Endothelial cell (in vitro differentiated cells): ENCODE measurements around the gene KRTAP3-3. TPM values are rescaled to one million over a fixed set of nuclear protein-coding genes. Genes with fewer than 3 reads are reported as not detected.
"Not testable (repeated sequence)": the region's sequence is repeated elsewhere in the genome, so short reads cannot be mapped to it uniquely, and the experiment has no call there.

Experiments
- DNase-seq: peaks from one replicate; pipeline ENCODE4 v3.0.0; 2021; ENCODE audit warnings: low spot score
- H3K27ac Mint-ChIP-seq: one replicate; pipeline ENCODE4 v1.8.0; 2021; ENCODE audit warnings: mixed read lengths, inconsistent platforms; ENCODE audit not compliant: unreplicated experiment
- H3K27me3 Mint-ChIP-seq: one replicate; pipeline ENCODE4 v1.8.0; 2021; ENCODE audit warnings: mild to moderate bottlenecking, moderate library complexity, mixed read lengths, inconsistent platforms; ENCODE audit not compliant: unreplicated experiment
- H3K36me3 Mint-ChIP-seq: one replicate; pipeline ENCODE4 v1.8.0; 2021; ENCODE audit warnings: mild to moderate bottlenecking, low read depth, mixed read lengths, inconsistent platforms; ENCODE audit not compliant: unreplicated experiment
- H3K4me1 Mint-ChIP-seq: one replicate; pipeline ENCODE4 v1.8.0; 2021; ENCODE audit warnings: mild to moderate bottlenecking, mixed read lengths, inconsistent platforms; ENCODE audit not compliant: unreplicated experiment
- H3K4me3 Mint-ChIP-seq: one replicate; pipeline ENCODE4 v1.8.0; 2021; ENCODE audit warnings: mild to moderate bottlenecking, mixed read lengths, inconsistent platforms; ENCODE audit not compliant: unreplicated experiment
- H3K9me3 Mint-ChIP-seq: one replicate; pipeline ENCODE4 v1.8.0; 2021; ENCODE audit warnings: mixed read lengths, inconsistent platforms; ENCODE audit not compliant: unreplicated experiment
- total RNA-seq: library from RNA; stranded (reverse); fragmentation: NEBNext Ultra II Directional; extraction: Animal tissue kit (Norgen Biotek cat#: 25700); gene quantifications from one replicate; pipeline ENCODE4 v1.2.1, GENCODE V29; 2021; ENCODE audit not compliant: unreplicated experiment
- TF ChIP-seq, protein P1 (sequence below): fragments of 200-600 bp; sonication (generic); IDR thresholded peaks from one replicate; pipeline ENCODE4 v1.5.0; 2021; ENCODE audit warnings: antibody characterized with exemption; ENCODE audit not compliant: unreplicated experiment

KRTAP3-3 gene
- total RNA-seq, 1 donor from 2014 or later, result not detected

DNA sequence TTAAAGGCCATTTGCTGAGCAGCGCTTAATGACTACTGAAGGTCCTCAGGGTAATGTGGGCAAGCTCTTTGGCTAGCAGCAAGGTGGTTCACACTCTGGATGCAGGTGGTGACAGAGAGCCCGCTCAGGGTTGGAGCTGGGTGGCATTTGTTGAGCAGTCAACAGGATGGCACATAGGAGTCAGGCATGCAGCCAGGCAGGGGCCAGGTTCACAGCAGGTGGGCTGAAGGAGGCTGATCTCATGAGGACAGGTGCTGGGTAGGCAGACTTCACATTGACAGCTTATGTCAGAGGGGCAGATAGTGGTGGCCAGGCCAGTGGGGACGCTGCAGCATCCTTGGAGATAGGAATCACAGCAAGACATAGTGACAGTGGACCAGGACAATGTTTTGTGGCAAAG, 10.4 kb upstream of the KRTAP3-3 start:
- Mint-ChIP-seq H3K27me3 (peaks cover 2% of the 10 kb centered on the region), H3K9me3 (no peaks in the 10 kb centered on the region), H3K4me3 (no peak overlapping the region), H3K27ac (no peak overlapping the region), H3K4me1 (no peaks in the 10 kb centered on the region), H3K36me3 (no peaks in the 10 kb centered on the region)
- DNase-seq, result no peak
- TF ChIP-seq, protein P1, sequence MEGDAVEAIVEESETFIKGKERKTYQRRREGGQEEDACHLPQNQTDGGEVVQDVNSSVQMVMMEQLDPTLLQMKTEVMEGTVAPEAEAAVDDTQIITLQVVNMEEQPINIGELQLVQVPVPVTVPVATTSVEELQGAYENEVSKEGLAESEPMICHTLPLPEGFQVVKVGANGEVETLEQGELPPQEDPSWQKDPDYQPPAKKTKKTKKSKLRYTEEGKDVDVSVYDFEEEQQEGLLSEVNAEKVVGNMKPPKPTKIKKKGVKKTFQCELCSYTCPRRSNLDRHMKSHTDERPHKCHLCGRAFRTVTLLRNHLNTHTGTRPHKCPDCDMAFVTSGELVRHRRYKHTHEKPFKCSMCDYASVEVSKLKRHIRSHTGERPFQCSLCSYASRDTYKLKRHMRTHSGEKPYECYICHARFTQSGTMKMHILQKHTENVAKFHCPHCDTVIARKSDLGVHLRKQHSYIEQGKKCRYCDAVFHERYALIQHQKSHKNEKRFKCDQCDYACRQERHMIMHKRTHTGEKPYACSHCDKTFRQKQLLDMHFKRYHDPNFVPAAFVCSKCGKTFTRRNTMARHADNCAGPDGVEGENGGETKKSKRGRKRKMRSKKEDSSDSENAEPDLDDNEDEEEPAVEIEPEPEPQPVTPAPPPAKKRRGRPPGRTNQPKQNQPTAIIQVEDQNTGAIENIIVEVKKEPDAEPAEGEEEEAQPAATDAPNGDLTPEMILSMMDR, result no peak

DNA sequence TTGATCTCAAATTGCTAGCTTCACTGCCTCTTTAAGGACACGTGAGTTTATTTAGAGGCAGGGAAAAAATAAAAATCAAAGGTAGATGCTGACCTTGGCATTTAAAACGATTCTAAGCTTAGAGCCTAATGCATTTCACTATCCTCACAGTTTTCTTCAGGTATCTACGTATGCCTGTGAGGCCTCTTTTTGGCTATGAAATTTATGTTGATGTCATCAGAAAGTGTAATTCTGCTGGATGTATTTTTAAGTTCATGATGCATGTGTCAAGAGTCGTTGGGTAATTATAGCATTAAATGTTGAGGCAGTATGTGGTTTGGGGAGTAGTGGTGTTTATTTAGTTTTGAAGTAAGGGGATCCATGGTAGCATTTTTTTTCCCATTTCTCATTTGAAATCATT, 10.0 kb upstream of the KRTAP3-3 start:
- Mint-ChIP-seq H3K4me3 (no peak overlapping the region), H3K4me1 (no peaks in the 10 kb centered on the region), H3K36me3 (no peaks in the 10 kb centered on the region), H3K27me3 (peaks cover 2% of the 10 kb centered on the region), H3K9me3 (no peaks in the 10 kb centered on the region), H3K27ac (no peak overlapping the region)
- DNase-seq, result no peak
- TF ChIP-seq, protein P1, result no peak

DNA sequence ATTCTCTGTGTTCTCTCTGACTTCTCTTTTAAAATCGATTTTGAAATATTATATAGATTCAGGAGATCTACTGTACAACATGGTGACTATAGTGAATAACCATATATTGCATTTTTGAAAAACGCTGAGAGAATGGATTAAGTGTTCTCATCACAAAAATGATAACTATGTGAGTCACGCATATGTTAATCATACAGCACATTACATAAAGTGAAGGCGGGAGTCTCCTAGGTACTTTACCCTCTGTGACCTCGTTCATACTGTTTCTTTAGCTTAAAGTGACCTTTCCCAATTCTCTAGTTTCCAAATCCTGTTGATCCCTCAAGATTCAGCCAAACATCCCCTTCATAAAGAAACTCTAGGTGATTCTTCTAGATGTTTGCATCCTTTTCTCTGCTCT, 8.8 kb upstream of the KRTAP3-3 start:
- Mint-ChIP-seq H3K4me1 (no peaks in the 10 kb centered on the region), H3K36me3 (no peaks in the 10 kb centered on the region), H3K27me3 (peaks cover 2% of the 10 kb centered on the region), H3K27ac (no peak overlapping the region), H3K9me3 (no peaks in the 10 kb centered on the region), H3K4me3 (no peak overlapping the region)
- no peak for DNase-seq
- TF ChIP-seq, protein P1, result no peak

DNA sequence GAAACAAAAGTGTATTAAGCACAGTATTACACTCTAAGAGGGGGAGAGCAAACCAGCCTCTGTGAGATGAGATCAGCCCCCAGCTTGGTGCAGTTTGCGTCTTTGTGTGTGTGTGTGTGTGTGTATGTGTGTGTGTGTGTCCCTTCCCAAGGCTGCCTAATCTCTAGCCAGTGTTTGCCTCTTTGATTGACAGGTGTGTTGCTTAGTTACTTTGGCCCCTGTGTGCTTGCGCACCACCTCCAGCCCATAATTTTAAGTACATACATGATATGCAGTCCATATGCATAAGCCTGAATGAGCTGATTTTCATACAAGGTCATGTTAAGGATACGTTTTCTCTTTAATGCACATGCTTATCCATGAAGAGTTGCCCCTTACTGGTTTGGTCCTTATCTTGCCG, 7.8 kb upstream of the KRTAP3-3 start:
- H3K27ac Mint-ChIP-seq, result no peak overlapping the region
- H3K27me3 Mint-ChIP-seq, result peaks cover 2% of the 10 kb centered on the region
- DNase-seq, result no peak
- TF ChIP-seq, protein P1, result no peak
- H3K36me3 Mint-ChIP-seq, result no peaks in the 10 kb centered on the region
- no peak overlapping the region for H3K4me3 Mint-ChIP-seq
- no peaks in the 10 kb centered on the region for H3K9me3 Mint-ChIP-seq
- H3K4me1 Mint-ChIP-seq, result no peaks in the 10 kb centered on the region

DNA sequence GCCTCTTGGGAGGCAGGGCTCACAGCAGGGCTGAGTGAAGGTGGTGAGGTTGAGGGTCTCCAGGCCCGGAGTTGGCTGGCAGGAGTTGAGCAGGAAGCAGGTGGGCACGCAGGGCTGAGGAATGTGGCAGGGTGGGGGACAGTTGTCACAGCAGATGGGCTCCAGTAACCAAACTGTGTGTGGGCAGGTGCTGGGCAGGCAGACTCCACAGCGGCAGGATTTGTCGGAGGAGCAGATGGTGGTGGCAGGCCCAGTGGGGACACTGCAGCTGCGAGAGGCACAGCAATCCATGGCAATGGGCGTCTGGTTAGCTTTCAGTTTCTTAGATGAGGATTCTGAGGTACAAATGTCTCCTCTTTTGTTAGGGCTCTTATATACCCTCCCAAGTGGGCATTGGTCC, 5.6 kb upstream of the KRTAP3-3 start, which contains the start of gene KRTAP3-2:
TSS of gene KRTAP3-2 (minus strand) at position 344 of the 400 bp plus-strand sequence. CDS start at position 291, 53 bp downstream.
- not testable (repeated sequence) for H3K27ac Mint-ChIP-seq, H3K36me3 Mint-ChIP-seq, H3K27me3 Mint-ChIP-seq, H3K4me3 Mint-ChIP-seq, H3K9me3 Mint-ChIP-seq, H3K4me1 Mint-ChIP-seq, DNase-seq

DNA sequence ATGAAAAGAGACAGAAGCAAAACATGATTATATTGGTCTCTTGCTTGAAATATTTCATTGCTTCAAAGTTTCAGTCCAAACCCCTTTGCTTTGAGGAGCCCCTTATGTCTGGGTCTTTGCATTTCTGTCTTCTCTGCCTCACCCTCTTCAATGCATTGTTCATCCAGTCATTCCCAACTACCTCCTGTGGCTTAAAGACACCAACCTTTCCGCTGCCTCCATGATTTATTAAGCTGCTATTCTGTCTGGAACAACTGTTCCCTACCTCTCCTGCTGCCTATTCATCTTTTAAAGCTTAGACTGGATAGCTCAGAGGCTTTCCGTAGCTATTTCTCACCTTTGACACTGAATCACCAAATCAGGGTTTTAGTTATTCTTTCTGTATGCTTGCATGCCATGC, 3.4 kb upstream of the KRTAP3-3 start:
- no peak for DNase-seq
- Mint-ChIP-seq H3K36me3 (no peaks in the 10 kb centered on the region), H3K27me3 (peaks cover 4% of the 10 kb centered on the region), H3K4me1 (no peaks in the 10 kb centered on the region), H3K4me3 (no peak overlapping the region), H3K27ac (no peak overlapping the region), H3K9me3 (no peaks in the 10 kb centered on the region)
- TF ChIP-seq, protein P1, result no peak
